K562 (cell line): ENCODE data around the gene NPAS3.

Source experiments
- ARID2 ChIP-seq: fragments of 450-650 bp; IDR thresholded peaks from 2 replicates; pipeline ENCODE4 v1.6.1; 2017; ENCODE audit warnings: antibody characterized with exemption, mild to moderate bottlenecking
- BDP1 ChIP-seq: IDR thresholded peaks from 3 replicates; pipeline ENCODE4 v1.6.1; 2011; ENCODE audit not compliant: insufficient read length, insufficient read depth
- BHLHE40 ChIP-seq: IDR thresholded peaks from 2 replicates; pipeline ENCODE4 v1.6.1; 2011; ENCODE audit warnings: low read length, improper control_type of control experiment
- CHCHD3 ChIP-seq: fragments of 250-450 bp; sonication (Bioruptor Pico); IDR thresholded peaks from 2 replicates; pipeline ENCODE4 v2.1.2; 2022; ENCODE audit warnings: mild to moderate bottlenecking
- DNMT1 ChIP-seq: fragments of 450-650 bp; IDR thresholded peaks from 2 replicates; pipeline ENCODE4 v1.6.1; 2016; ENCODE audit warnings: antibody characterized with exemption, mild to moderate bottlenecking
- FOXM1 ChIP-seq, 2 experiments: fragments of 450-650 bp in 1 of 2; sonication (generic) in 1 of 2; formaldehyde crosslinking in 1 of 2; IDR thresholded peaks; 2 replicates each; pipeline versions ENCODE4 v1.6.1 to v1.9.0; 2017 to 2022; ENCODE audit warnings: low read depth in 2 of 2, mild to moderate bottlenecking in 2 of 2, missing genetic modification reagents in 1 of 2, moderate library complexity in 1 of 2
- HEY1 ChIP-seq: fragments of 250-450 bp; sonication (Bioruptor Pico); IDR thresholded peaks from 2 replicates; pipeline ENCODE4 v1.5.0; 2020; ENCODE audit warnings: mild to moderate bottlenecking, moderate library complexity, borderline replicate concordance
- MAFG ChIP-seq: fragments of 450-650 bp; conservative IDR thresholded peaks from 2 replicates; pipeline ENCODE4 v1.6.1; 2016; ENCODE audit warnings: missing genetic modification characterization, missing compliant biosample characterization
- RNF2 ChIP-seq: sonication (generic); IDR thresholded peaks from 2 replicates; pipeline ENCODE4 v1.6.1; 2016
- ZNF12 ChIP-seq: sonication (generic); formaldehyde crosslinking; IDR thresholded peaks from 2 replicates; pipeline ENCODE4 v1.4.0; 2020; ENCODE audit warnings: mild to moderate bottlenecking, missing genetic modification reagents
- ZNF217 ChIP-seq: sonication (generic); formaldehyde crosslinking; IDR thresholded peaks from 2 replicates; pipeline ENCODE4 v1.8.0; 2022; ENCODE audit warnings: mild to moderate bottlenecking, missing genetic modification reagents
- TF ChIP-seq, protein P1 (sequence below): fragments of 200-400 bp; formaldehyde crosslinking; IDR thresholded peaks from 2 replicates; pipeline ENCODE4 v1.6.1; 2017; ENCODE audit warnings: mild to moderate bottlenecking, low read depth, low read length, moderate library complexity

DNA sequence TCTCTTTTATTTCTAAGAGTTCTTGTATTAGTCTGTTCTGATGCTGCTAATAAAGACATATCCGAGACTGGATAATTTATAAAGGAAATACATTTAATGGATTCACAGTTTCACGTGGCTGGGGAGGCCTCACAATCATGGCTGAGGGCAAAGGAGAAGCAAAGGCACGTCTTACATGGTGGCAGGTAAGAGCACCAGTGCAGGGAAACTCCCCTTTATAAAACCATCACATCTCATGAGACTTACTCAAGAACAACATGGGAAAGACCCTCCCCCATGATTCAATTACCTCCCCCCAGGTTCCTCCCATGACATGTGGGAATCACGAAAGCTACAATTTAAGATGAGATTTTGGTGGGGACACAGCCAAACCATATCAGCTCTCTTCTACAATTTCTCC lies 503.0 kb downstream of the NPAS3 start:
- TF ChIP-seq FOXM1 (IDR thresholded peaks at IDR 0.05; ENCODE audit: low read depth) (no peak), FOXM1 (CRISPR knock-in tag; IDR thresholded peaks at IDR 0.05; ENCODE audit: low read depth) (no peak), ZNF12 (no peak), ZNF217 (no peak), BDP1 (no peak), ARID2 (no peak), CHCHD3 (no peak), BHLHE40 (no peak), MAFG (tag) (no peak), DNMT1 (no peak), HEY1 (CRISPR knock-in tag) (no peak), RNF2 (no peak)
- TF ChIP-seq, protein P1, sequence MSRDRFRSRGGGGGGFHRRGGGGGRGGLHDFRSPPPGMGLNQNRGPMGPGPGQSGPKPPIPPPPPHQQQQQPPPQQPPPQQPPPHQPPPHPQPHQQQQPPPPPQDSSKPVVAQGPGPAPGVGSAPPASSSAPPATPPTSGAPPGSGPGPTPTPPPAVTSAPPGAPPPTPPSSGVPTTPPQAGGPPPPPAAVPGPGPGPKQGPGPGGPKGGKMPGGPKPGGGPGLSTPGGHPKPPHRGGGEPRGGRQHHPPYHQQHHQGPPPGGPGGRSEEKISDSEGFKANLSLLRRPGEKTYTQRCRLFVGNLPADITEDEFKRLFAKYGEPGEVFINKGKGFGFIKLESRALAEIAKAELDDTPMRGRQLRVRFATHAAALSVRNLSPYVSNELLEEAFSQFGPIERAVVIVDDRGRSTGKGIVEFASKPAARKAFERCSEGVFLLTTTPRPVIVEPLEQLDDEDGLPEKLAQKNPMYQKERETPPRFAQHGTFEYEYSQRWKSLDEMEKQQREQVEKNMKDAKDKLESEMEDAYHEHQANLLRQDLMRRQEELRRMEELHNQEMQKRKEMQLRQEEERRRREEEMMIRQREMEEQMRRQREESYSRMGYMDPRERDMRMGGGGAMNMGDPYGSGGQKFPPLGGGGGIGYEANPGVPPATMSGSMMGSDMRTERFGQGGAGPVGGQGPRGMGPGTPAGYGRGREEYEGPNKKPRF = no peak
